Measurements from ENCODE around the gene ENPP1. TPM values are rescaled to one million over a fixed set of nuclear protein-coding genes. Genes with fewer than 3 reads are reported as not detected.

ENPP1 gene
- total RNA-seq, result 1 to 10 TPM; 3.9 to 6.9 TPM
- long read RNA-seq, full-length matches to known transcripts, result 2 of 2 reads
- long read RNA-seq, partial matches to known transcripts, result 0 of 2 reads
- long read RNA-seq, other reads (novel, unspliced or antisense), result 0 of 2 reads

DNA sequence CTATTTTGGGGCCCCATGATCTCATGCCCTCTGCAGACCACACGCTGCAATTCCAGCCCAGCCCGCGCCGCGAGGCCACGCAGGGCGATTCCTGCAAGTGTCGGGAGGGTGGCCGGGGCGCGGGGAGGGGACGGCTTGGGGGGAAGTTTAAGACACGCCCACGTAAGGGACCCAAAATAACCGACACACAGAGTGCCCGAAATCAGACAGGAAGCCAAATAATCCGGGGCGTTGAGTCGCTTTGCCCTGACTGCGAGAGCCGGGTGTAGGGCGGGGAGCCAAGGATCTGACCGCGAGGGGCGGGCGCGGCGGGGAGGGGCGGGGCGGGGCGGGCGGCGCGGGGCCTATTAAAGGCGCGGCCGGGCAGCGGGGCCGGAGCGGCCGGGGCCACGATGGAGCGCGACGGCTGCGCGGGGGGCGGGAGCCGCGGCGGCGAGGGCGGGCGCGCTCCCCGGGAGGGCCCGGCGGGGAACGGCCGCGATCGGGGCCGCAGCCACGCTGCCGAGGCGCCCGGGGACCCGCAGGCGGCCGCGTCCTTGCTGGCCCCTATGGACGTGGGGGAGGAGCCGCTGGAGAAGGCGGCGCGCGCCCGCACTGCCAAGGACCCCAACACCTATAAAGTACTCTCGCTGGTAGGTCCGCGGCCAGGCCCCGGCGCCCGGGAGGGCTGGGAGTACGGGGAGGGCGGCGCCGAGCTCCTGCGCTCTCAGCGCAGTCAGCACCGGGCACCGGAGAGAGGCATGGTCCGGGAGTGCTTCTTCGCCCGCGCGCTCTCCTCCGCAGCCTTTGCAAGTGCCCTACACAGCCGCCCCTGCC is at the start of gene ENPP1:
TSS of gene ENPP1 (plus strand) at position 377 of the 816 bp plus-strand sequence. CDS start at position 393, 16 bp downstream.
- intact Hi-C loops (cut with DNase I), result no loop called here
- ATAC-seq (peak; percentile 90 to 96), DNase-seq (peak; percentile 85)

DNA sequence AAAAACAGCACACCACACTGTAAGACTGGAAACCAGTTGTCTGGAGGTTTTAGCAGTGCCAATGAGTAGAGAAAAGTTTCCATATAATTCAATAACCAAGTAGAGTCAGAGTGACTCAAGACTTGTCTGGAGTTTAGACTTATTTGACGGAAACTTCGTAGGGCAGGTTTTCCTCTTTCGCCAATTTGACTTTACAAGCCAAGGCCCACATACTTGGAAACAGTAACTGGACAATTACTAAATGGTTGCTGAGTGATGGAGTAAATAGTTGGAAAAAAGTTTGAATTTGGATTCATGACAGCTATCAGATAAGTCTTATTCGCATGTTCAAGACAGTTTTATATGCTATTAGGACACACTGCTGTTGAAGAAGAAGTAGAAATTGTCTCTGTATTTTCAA is 48.9 kb upstream of the ENPP1 start:
- ATAC-seq (peak; percentile 69 to 70), DNase-seq (no peak)
- intact Hi-C loops (cut with DNase I), result no loop called here

DNA sequence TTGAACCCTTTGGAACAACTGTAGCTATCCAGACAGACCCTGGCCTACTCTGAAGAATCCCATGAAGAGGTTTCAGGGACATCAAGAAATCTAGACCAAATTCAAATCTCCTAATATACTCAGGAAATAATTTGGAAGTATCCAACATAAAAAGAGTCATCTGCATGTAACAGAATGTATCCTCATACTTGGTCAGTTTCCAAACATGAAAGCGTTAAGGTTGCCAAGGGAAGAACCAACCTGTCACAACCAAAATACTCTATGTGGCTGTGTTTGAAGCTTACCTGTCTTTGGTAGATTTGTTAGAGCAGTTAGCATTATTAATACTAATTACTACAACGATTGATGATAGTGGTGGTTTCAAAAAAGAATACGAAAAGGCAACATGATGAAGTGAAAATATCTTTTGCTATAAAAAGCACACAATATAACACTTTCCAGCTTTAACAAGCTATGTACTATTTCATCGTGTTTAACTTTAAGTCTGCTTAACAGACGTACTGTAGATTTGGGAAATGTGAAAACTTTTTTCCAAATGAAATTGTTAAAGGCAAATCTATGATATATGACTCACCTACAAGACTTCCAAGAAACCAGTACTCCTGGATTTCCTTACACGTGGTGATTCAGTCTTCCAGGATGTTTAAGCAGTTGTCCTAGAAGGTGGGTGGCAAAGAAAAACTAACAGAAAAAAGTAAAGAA is 46.6 kb upstream of the ENPP1 start:
- ATAC-seq (peak in 1 of 2 donors; percentile 28), DNase-seq (no peak)
- intact Hi-C loops (cut with DNase I), result no loop called here

DNA sequence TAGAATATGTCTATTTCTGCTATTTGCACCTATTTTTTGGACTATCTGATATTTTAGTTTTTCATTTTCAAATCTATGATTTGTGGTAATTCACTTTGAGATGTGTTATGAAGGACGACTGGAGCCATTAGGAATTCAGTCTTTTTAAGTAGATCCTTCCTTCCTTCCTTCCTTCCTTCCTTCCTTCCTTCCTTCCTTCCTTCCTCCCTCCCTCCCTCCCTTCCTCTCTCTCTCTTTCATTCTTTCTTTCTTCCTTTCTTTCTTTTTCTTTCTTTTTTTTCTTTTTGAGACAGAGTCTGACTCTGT is 46.1 kb upstream of the ENPP1 start:
- intact Hi-C loops (cut with DNase I), result no loop called here
- no peak for ATAC-seq
- DNase-seq, result no peak

DNA sequence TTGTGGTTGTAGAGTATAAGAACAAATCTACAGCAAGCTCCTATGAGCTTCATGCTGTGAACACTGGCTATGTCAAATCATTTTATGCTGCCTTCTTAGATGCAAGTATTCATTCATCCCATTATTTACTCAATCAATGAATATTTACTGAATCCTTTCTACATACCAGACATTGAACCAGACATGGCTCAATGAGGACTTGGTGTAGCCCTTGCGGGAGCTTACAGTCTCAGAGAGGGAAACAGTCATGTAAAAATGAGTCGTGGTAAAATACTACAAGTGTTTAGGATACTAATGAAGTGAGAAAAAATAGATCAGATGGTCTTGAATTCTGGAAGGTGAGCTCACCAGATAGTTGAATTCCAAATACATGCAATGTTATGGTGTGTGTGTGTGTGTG is 44.8 kb upstream of the ENPP1 start:
- DNase-seq, result no peak
- intact Hi-C loops (cut with DNase I), result no loop called here
- ATAC-seq, result no peak

DNA sequence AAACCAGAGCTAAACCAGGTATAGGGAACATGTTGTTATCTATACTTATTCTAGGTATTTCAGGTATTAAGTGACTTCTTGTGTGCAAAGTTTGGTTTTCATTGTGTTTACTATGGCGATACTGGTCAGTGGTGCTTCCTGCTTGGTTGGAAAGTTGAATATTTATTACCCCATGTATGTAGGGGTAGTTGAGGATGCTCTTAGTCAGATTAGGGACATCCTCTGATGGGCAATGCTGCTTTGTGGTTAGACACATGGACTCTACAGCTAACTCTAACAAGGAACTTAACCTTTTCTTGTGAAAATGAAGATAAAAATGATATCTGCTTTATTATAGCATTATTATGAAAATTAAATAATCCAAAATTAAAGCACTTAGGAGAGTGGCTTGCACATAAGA is 44.1 kb upstream of the ENPP1 start:
- intact Hi-C loops (cut with DNase I), result no loop called here
- no peak for ATAC-seq

DNA sequence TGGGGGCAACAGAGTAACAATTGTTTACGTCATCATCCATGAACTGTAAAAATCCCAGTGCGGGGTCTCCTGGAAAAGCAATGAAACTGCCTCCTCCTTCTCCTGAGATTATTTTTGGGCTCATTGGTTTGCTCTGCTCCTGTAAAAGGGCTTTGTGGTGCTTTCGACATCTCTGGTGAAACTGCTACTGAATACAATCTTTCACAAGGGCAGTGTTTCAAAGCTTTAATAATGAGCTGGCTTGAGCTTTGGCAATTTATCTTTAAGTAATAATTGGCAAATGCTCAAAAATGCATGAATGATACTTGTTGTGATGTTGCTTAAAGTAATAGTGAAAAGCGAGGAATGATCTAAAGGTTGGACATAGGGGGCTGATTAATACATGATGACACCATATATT is 43.5 kb upstream of the ENPP1 start:
- no peak for ATAC-seq
- intact Hi-C loops (cut with DNase I), result no loop called here
- DNase-seq, result no peak

More for the DNA sequence above, 44.1 kb upstream of the ENPP1 start:
- no peak for DNase-seq

DNA sequence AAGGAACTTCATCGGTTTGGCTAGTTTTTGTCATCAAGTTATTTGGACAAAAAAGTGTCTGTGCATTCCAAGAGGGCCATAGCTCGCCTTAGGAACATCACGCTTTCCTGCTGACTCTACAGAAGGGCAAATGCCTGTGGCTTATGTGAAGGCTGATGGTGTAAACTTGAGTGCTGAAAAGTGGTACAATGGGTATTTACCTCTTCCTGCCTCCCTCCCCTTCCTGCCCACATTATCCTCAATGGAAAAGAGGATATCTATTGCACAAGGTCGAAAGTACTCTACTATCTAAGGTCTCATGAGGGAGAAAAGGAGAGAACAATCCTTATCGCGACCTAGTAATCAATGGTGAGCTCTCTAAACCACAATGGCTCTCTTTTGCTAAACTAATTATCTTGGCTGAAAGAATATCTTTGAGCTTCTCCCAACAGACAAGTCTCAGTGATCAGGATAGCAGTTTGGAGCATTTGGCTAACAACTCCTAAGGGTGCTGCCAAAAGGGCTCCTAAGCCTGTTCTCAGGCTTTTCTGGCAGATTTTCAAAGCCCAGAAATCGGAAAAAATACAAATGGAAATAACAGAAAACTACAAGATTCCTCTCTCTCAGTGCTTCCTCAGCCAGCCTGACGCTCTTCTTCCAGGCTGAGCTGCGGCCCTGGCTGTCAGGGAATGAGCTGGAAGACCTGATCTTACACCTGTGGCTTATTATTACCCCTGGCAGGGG is 42.6 kb upstream of the ENPP1 start:
- peak; percentile 66 to 71 for ATAC-seq
- DNase-seq, result no peak
- intact Hi-C loops (cut with DNase I), result no loop called here

DNA sequence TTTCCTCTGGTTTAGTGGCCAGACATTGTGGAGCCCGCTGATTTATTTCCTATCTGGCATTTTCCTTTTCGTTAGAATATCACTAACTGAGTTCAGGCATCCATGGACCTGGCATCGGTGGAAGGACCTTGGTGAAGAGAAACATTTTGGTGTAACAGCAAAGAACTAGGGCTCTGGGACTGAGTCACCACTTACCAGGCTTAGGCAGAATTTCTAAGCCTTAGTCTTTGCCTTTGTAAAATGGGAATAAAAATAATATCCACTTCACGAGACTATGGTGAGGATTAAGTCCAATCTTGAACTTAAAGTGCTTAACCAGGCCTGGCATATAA is 42.0 kb upstream of the ENPP1 start:
- ATAC-seq, result peak in 1 of 2 donors; percentile 14
- intact Hi-C loops (cut with DNase I), result no loop called here

DNA sequence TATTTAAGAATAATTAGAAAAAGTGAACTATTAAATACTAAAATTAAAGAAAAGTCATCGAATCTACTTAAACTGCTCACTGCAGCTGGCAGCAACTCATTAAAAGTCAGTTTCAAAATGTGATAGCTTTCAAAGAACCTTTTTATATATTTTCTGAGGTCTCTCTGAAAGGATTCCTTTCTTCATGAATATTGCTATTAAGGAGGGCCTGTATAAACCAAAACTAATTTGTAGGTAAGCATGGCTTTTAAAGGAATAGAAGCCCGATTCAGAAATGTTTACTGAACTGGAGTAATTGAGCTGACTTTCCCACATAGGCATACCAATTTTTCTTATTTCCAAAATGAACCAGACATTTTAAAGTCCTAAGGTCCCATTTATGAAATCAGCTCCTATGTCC is 41.2 kb upstream of the ENPP1 start:
- no peak for DNase-seq
- intact Hi-C loops (cut with DNase I), result no loop called here
- no peak for ATAC-seq

More for the DNA sequence above, 42.0 kb upstream of the ENPP1 start:
- DNase-seq, result no peak

DNA sequence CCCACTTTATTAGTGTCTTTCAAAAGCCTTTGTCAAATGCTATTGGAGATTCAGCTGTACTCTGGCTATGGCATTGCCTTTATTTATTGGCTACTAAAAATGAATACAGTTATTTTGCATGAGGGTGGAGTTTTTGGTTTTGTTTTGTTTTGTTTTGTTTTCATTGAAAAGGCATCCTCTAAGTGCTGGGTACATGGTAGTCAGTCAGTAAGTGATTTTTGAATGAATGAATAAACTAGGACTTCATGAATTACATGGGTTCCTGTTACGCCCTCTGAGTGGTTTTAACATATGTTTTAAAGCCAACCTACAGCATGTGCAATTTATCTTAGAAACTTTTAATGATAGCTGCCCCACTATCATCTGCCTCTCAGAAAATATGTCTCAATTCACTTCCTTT is 38.9 kb upstream of the ENPP1 start:
- ATAC-seq, result no peak
- no peak for DNase-seq
- intact Hi-C loops (cut with DNase I), result no loop called here

DNA sequence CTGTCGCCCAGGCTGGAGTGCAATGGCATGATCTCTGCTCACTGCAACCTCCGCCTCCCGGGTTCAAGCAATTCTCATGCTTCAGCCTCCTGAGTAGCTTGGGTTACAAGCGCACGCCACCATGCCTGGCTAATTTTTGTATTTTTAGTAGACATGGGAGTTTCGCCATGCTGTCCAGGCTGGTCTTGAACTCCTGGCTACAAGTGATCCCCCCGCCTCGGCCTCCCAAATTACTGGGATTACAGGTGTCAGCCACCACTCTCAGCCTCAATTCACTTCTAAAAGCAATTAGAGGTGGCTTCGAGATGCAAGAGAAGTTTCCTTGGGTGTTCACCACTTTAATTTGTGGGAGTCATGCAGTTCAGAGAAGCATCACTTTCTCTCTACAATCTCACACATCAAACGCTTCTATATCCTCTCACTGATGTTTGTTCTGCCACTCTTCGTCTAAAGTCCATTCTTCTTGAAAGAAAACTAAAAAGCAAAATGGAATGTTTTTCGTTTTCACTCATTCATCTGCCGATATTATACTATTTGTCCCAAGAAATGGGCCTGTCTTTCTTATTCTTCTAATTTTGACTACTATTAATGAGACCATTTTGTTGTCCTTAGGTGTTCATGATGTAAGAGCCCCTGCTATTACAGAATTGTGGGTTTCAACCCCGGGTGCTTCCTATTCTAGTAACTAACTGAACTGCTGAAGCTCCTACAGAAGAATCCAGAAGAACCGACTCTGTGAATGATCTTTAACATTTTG is 38.3 kb upstream of the ENPP1 start:
- DNase-seq, result no peak
- no peak for ATAC-seq
- intact Hi-C loops (cut with DNase I), result no loop called here

DNA sequence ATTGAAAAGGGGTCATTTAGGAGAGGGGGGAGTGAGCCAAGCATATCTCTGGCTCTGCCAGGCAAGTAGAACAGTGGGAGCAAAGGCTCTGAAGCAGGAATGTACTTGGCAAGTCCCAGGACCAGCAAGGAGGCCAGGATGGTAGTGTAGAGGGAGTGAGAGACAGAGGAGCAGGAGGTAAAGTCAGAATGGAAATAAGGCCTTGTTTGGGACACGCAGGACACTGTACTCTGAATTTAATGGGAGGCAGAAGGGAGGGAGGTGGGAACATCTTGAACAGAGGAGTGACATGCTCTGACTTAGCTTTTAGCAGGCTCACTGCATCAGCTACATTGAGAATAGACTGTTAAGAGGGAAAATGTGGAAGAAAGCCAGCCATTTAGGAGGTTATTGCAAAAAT is 37.0 kb upstream of the ENPP1 start:
- intact Hi-C loops (cut with DNase I), result no loop called here
- DNase-seq (no peak), ATAC-seq (no peak)

DNA sequence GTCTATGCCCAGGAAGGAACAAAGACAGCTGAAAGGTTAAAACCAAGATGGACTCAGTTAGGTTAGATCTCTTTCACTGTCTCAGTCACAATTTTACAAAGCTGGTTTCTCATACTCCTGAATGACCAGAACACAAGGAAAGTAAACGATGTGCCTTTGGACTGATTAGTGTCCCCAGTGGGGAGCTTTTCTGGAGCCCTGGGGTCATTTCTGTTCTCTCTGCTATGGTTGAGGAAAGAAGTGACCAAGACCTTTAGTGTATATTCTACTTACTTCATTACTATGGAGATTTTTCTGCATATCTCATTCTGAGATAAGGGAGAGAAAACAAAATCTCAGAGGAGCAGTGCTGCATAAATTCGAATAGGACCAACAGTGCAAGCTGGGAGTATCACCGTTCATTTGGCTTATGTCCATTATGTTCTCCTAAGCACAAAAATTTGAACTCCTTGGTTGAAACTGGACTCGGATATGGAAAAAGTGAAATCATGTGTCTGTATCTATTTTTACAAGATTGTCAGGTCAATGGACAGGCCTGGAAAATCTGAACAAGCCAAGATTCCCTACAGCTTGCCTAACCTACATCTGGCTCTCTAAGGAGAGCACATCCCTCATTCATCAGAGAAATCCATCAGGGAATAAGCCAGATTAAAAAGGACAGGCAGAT is 34.4 kb upstream of the ENPP1 start:
- ATAC-seq, result peak; percentile 12 to 75
- DNase-seq, result no peak
- intact Hi-C loops (cut with DNase I), result no loop called here

DNA sequence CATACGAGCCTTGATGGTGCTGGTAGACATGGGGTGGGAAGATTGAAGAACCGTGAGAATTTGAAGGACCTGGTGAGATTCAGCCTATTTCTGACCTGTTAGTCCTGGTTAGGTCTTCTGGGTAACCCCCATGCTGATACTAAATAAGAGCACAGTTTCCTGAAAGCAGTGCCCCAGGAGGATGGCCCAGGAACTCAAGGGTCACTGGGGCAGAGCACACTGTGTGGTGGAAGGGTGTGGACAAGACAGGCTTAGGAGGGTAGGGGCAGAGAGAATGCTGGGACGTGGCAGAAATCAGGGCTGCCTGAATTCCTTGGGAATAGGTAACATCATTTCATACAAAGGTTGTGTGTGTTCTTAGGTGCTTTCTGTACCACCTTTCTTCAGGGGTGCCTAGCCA is 31.9 kb upstream of the ENPP1 start:
- DNase-seq (no peak), ATAC-seq (no peak)
- intact Hi-C loops (cut with DNase I), result no loop called here

DNA sequence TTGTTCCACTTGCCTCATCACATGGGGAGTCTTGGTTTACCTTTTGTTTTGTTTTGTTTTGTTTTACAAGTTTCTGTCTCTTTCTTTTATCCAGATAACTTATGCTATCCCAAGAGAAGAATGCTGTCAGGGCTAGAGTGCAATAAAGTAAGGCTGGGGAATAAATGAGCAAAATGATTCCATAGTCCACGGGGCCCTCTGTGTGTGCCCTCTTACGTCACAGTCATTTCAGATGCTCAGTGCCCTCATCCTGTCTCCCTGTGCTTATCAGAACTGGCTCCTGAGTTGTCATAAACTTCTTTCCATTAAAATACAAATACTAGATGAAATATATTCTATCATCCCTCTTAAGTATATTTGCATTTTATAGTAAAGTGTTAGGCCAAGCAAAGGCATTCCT is 30.8 kb upstream of the ENPP1 start:
- ATAC-seq (no peak), DNase-seq (no peak)
- intact Hi-C loops (cut with DNase I), result no loop called here

DNA sequence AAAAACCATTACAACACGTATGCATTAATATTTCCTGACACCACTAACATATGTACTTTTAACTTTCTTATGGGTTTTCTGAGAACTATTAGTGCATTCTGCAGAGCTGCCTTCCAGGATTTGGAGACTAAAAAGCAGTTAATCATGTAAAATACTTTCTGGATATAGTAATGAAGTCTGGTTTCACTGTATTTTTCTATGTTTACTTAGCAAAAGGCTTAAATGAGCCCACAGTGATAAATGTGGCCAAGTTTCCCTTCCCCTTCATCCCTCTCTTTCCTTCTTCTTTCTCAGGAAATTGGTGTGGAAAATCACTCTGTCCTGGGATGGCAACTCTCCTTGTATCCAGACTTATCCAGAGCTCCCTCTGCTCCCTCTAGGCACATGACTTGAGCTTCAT is 29.7 kb upstream of the ENPP1 start:
- ATAC-seq (no peak), DNase-seq (no peak)
- intact Hi-C loops (cut with DNase I), result no loop called here

DNA sequence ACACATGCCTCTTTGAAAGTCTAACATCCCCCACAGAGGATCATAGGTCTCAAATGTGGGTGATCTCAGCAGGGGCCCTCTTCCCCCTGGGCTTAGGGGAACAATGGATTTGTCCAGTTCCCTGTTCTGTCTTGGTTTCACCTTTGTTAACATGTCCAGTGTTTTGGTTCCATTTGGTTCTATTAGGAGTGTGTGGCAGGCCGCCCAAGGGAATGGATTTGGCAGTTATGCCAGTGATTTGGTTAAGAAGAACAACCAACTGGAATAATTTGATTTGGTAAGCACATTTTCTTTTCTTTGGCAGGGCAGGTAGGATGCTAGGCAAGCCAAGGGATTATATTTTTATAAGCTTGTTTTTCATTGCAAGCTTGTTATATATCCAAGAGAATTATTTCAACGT is 28.5 kb upstream of the ENPP1 start:
- intact Hi-C loops (cut with DNase I), result no loop called here
- no peak for DNase-seq
- no peak for ATAC-seq

DNA sequence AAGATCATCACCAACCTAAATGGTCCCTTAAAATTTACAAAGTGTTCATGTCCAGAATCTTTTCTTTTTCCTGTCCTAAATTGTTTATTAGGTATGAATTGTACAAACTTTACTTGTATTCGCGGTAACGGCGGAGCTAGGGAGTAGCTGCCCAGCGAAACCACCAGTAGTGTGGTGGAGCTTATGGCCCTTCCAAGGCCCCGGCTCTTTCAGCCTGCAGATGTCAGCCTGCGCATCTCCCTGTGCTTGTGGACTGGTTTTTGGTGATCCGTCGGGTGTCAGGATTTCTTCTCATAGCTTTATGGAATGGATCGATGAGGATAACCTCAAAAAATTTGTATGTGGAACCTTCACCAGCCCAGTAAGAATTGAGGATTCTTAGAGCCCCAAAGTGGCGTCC is 27.2 kb upstream of the ENPP1 start:
- intact Hi-C loops (cut with DNase I), result loop anchor here (10.0 kb wide), 1 partner anchor 86 kb away; no protein-coding TSS in a partner anchor
- ATAC-seq, result no peak
- DNase-seq, result no peak
